Astrocyte (in vitro differentiated cells and primary cell): ENCODE measurements around the gene HECTD2. TPM values are rescaled to one million over a fixed set of nuclear protein-coding genes. Genes with fewer than 3 reads are reported as not detected.
A peak's percentile ranks its signal among the peaks of the same experiment; 100 is the strongest.

Experiments used
- DNase-seq: peaks from one replicate; pipeline ENCODE4 v3.0.0-alpha.2; 2010; ENCODE audit warnings: low read depth
- FAIRE-seq: peaks from 2 replicates; lab custom pipeline; 2011; peaks lifted over from hg19 to GRCh38; lab: Jason Lieb, UNC
- H2AFZ ChIP-seq: 2 replicates; pipeline ENCODE4 v1.6.0; 2012; ENCODE audit warnings: low read depth, low read length, inconsistent platforms
- H3K27ac ChIP-seq: 2 replicates; pipeline ENCODE4 v1.5.1; 2011; ENCODE audit warnings: low read depth, low read length, inconsistent platforms
- H3K27me3 ChIP-seq: 2 replicates; pipeline ENCODE4 v1.6.0; 2011; ENCODE audit warnings: low read length, inconsistent platforms; ENCODE audit not compliant: insufficient read depth
- H3K36me3 ChIP-seq: 2 replicates; pipeline ENCODE4 v1.5.1; 2011; ENCODE audit warnings: low read length, inconsistent platforms; ENCODE audit not compliant: insufficient read depth
- H3K4me1 ChIP-seq: 2 replicates; pipeline ENCODE4 v1.5.1; 2011; ENCODE audit warnings: low read length, inconsistent platforms; ENCODE audit not compliant: insufficient read depth
- H3K4me2 ChIP-seq: 2 replicates; pipeline ENCODE4 v1.6.0; 2012; ENCODE audit warnings: low read length, inconsistent platforms
- H3K4me3 ChIP-seq: 2 replicates; pipeline ENCODE4 v1.5.1; 2011; ENCODE audit warnings: low read depth, mild to moderate bottlenecking, low read length, inconsistent platforms; ENCODE audit not compliant: insufficient read depth
- H3K79me2 ChIP-seq: 2 replicates; pipeline ENCODE4 v1.6.0; 2012; ENCODE audit warnings: mild to moderate bottlenecking, low read length, inconsistent platforms; ENCODE audit not compliant: insufficient read depth
- H3K9ac ChIP-seq: 2 replicates; pipeline ENCODE4 v1.6.0; 2012; ENCODE audit warnings: mild to moderate bottlenecking, low read length, inconsistent platforms
- H3K9me3 ChIP-seq: 2 replicates; pipeline ENCODE4 v1.5.1; 2012; ENCODE audit warnings: low read depth, mild to moderate bottlenecking, low read length, inconsistent platforms; ENCODE audit not compliant: insufficient read depth
- H4K20me1 ChIP-seq: 2 replicates; pipeline ENCODE4 v1.6.0; 2012; ENCODE audit warnings: low read length, inconsistent platforms; ENCODE audit not compliant: insufficient read depth
- H3K27ac Mint-ChIP-seq: one replicate; pipeline ENCODE4 v1.8.0; 2021; ENCODE audit warnings: mild to moderate bottlenecking, mixed read lengths; ENCODE audit not compliant: unreplicated experiment
- H3K27me3 Mint-ChIP-seq: one replicate; pipeline ENCODE4 v1.8.0; 2021; ENCODE audit warnings: low read depth, mixed read lengths; ENCODE audit not compliant: unreplicated experiment
- H3K36me3 Mint-ChIP-seq: one replicate; pipeline ENCODE4 v1.8.0; 2021; ENCODE audit warnings: low read depth, mixed read lengths; ENCODE audit not compliant: unreplicated experiment
- H3K4me1 Mint-ChIP-seq: one replicate; pipeline ENCODE4 v1.8.0; 2021; ENCODE audit warnings: low read depth, mixed read lengths; ENCODE audit not compliant: unreplicated experiment
- H3K4me3 Mint-ChIP-seq: one replicate; pipeline ENCODE4 v1.8.0; 2021; ENCODE audit warnings: mild to moderate bottlenecking, moderate library complexity, mixed read lengths; ENCODE audit not compliant: unreplicated experiment
- H3K9me3 Mint-ChIP-seq: one replicate; pipeline ENCODE4 v1.8.0; 2021; ENCODE audit warnings: mild to moderate bottlenecking, mixed read lengths; ENCODE audit not compliant: unreplicated experiment
- CTCF ChIP-seq: IDR thresholded peaks from 2 replicates; pipeline ENCODE4 v1.5.1; 2011; ENCODE audit warnings: low read depth, mild to moderate bottlenecking, inconsistent platforms, low read length, moderate library complexity; ENCODE audit not compliant: insufficient read depth
- EZH2 ChIP-seq: IDR thresholded peaks from 2 replicates; pipeline ENCODE4 v1.6.1; 2012; ENCODE audit warnings: mild to moderate bottlenecking, low read length, inconsistent platforms; ENCODE audit not compliant: insufficient read depth
- total RNA-seq: library from RNA; stranded (reverse); gene quantifications from 2 replicates; pipeline ENCODE4 v1.2.1, GENCODE V29; 2021

Gene HECTD2
- total RNA-seq, 1 donor from 2014 or later = 11.9 TPM

DNA sequence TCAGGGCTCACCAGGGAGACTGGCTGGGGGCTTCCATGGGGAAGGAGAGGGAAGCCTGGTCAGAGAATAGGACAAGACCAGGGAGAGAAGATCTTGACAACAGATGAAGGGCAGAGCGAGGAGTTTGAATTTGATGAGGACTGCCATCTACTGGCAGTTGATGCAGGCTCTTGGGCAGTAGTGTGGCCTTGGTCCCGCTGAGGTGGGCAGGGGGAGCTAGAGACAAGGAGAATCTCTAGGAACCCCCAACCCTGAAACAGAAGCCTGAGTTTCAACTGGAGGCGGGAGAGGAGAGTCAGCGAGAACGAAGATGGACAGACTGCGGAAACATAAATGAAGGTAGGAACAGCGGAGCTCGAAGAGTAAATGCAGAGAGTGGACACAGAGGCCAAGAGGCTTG, 141.7 kb downstream of the HECTD2 start:
- Histone ChIP-seq H2AFZ (no peak overlapping the region), H3K79me2 (no peaks in the 10 kb centered on the region), H3K4me1 (no peaks in the 10 kb centered on the region), H3K9me3 (no peaks in the 10 kb centered on the region), H3K27me3 (no peaks in the 10 kb centered on the region), H3K9ac (no peak overlapping the region), H4K20me1 (no peaks in the 10 kb centered on the region), H3K4me3 (no peak overlapping the region), H3K36me3 (no peaks in the 10 kb centered on the region), H3K27ac (no peak overlapping the region), H3K4me2 (no peak overlapping the region)
- peak; percentile 49 for FAIRE-seq
- Mint-ChIP-seq H3K4me3 (no peak overlapping the region), H3K36me3 (no peaks in the 10 kb centered on the region), H3K9me3 (no peaks in the 10 kb centered on the region), H3K27me3 (peaks cover 2% of the 10 kb centered on the region), H3K27ac (no peak overlapping the region), H3K4me1 (no peaks in the 10 kb centered on the region)
- no peak for TF ChIP-seq EZH2
- TF ChIP-seq CTCF = peak; percentile 62
- peak; percentile 47 for DNase-seq

- DNase-seq = no peak
- H3K4me2 ChIP-seq = no peak overlapping the region
- H3K9me3 Mint-ChIP-seq = no peaks in the 10 kb centered on the region
These were observed 142.3 kb downstream of the HECTD2 start for GRCh38 chr10:91552274-91553095.

More at GRCh38 chr10:91552274-91553095, 142.3 kb downstream of the HECTD2 start:
- no peak for FAIRE-seq
- H3K36me3 Mint-ChIP-seq = no peaks in the 10 kb centered on the region
- H3K4me1 Mint-ChIP-seq = no peaks in the 10 kb centered on the region
- Histone ChIP-seq H3K9ac (no peak overlapping the region), H3K4me3 (no peak overlapping the region), H3K9me3 (no peaks in the 10 kb centered on the region), H2AFZ (no peak overlapping the region), H3K4me1 (no peaks in the 10 kb centered on the region), H3K79me2 (no peaks in the 10 kb centered on the region), H3K27ac (no peak overlapping the region), H3K27me3 (no peaks in the 10 kb centered on the region), H3K36me3 (no peaks in the 10 kb centered on the region), H4K20me1 (no peaks in the 10 kb centered on the region)
- no peak overlapping the region for H3K4me3 Mint-ChIP-seq
- TF ChIP-seq CTCF (peak; percentile 14), EZH2 (no peak)
- no peak overlapping the region for H3K27ac Mint-ChIP-seq
- peaks cover 2% of the 10 kb centered on the region for H3K27me3 Mint-ChIP-seq
